GM21528 (cell line): Measurements from ENCODE around the gene VARS1.

Source experiments
- ATAC-seq: cut with Tn5 transposase; IDR thresholded peaks from one replicate; pipeline ENCODE4 v1.9.1; 2021; ENCODE audit warnings: mild to moderate bottlenecking, moderate library complexity; ENCODE audit not compliant: unreplicated experiment, low FRiP score

Gene VARS1

DNA sequence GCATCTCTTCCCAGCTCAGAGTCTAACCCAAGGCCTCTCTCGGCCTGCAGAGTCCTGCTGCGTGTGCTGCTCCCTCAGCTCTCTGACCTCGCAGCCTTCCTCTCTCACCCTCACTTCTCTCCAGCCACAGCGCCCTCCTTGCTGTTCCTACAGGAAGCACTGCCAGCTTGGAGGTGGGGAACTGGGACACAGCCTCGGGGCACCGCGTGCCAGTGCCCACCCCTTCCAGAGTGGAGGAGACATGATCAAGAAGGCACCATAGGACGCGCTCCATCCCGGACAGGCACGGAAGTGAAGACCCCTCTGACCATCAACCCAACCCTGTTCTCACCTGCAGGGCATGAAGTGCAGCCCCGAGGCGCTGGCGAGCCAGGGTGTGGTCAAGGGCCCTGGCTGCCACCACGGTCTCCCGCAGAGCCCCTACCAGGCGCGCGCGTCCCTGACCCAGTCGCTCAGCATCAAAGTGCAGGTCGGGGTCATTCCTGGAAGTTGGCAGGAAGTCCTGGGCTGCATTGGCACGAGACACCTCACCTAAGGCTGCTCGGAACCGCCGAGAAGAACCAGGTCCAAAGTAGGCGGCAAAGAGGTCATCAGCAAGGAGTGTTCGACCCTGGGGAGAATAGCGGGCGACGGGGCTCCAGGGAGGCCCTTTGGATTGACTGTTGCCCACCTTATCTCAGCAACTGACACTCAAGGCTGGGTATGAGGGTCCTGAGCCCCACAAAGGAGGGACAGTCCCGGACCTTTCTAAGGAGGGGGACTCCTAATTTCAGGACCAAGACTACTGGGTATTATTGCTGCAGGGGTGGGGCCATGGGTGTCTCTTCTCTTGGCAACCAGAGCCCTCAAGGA is 19.7 kb downstream of the VARS1 start:
- no peak for ATAC-seq

DNA sequence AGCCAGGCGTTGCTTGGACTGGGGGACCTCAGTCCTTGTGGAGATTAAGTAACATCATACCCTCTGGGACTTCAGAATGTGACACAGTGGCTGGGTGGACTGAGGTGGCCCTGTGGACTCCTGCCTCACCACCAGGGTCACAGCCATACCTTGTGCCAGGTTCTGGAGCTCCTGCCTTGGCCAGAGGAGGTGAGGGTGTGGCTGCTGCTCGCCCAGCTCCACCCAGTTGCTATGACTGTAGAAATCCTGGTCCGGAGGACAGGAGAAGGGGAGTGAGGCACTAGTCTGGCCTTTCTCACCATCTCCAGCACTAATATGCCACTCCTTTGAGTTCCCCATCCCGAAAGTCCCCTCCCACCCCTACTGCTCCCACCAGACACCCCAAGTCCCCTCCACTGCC is 20.4 kb downstream of the VARS1 start:
- ATAC-seq: no peak

DNA sequence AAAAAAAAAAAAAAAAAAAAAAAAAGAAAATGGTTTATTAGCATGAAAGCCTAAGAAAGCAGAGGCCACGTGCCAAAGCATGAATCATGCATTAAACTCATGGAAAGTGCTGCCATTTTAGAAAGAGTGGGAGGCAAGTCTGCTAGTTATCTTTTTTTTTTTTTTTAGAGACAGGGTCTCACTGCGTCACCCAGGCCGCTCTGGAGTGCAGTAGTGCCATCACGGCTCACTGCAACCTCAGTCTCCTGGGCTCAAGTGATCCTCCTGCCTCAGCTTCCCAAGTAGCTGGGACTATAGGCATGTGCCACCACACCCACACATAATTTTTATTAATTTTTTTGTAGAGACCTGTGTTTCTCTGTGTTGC is 23.6 kb downstream of the VARS1 start:
- ATAC-seq: no peak

DNA sequence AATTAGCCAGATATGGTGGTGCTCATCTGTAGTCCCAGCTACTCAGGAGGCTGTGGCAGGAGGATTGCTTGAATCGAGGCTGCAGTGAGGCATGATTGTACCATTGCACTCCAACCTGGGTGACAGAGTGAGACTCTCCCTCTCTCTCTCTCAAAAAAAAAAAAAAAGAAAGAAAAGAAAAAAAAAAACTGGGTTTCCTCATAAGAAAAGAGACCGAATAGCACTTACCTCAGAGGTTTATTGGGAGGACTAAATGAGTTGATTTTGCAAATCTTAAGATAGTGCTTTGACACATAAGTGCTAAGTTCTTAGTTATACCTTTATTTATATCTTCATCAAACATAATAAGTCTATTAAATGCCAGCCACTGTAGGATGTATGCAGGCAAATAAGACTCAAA is 24.7 kb downstream of the VARS1 start:
- no peak for ATAC-seq

DNA sequence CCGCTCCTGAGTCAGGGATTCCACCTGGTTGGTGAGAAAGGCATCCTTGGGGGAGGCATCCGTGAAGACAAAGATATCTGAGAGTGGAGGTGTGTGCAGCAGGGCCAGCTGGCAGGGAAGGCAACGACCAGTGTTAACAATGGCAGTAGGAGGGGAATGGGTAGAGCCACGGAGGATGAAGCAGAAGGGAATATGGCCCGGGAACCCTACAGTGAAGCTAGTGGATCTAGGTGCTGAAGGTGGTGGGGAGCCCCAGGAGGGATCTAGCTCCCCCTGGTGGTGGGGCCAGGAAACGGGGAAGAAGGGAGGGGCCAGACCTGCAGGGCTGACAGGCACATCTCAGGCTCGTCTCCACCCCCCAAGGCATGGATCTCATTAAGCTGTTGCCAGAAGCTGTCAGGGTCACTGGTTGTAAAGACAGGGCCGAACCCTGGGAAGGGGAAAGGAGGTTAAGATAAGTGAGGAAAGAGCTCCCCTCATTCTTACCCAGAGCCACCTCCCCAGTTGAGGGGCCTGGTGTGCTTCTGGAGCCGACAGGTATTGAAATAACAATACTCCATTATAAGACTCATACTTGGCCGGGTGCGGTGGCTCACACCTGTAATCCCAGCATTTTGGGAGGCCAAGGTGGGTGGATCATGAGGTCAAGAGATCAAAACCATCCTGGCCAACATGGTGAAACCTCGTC is 25.7 kb downstream of the VARS1 start:
- ATAC-seq: no peak

DNA sequence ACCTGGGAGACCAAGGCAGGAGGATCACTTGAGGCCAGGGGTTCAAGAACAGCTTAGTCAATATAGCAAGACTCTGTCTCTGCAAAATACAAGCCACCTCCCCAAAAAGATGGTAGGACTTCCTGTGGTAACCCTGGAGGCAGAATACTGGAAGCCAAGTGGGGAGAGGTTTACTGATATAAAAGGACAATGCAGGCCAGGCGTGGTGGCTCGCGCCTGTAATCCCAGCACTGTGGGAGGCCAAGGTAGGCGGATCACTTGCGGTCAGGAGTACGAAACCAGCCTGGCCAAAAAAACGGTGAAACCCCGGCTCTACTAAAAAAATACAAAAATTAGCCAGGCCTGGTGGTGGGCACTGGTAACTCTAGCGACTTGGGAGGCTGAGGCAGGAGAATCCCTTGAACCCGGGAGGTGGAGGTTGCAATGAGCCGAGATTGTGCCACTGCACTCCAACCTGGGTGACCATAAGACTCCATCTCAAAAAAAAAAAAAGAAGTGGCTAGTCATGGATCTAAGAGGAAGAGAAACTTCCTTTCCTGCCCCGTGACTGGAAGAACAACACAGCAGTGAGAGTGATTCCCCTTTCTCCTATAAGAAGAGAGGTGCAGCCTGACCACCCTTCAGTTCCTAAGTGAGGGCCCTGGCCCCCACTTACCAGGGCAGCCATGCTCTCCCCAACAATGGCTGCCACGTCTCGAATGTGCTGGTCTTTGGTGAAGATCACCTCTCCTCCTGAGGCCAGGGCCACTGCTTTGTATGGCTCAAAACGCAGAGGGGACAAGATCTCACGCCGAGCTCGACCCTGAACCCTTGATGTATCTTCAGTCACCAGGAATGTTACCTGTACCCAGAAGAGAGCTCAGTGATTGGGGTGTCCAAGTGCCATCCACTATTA is 26.9 kb downstream of the VARS1 start:
- no peak for ATAC-seq

DNA sequence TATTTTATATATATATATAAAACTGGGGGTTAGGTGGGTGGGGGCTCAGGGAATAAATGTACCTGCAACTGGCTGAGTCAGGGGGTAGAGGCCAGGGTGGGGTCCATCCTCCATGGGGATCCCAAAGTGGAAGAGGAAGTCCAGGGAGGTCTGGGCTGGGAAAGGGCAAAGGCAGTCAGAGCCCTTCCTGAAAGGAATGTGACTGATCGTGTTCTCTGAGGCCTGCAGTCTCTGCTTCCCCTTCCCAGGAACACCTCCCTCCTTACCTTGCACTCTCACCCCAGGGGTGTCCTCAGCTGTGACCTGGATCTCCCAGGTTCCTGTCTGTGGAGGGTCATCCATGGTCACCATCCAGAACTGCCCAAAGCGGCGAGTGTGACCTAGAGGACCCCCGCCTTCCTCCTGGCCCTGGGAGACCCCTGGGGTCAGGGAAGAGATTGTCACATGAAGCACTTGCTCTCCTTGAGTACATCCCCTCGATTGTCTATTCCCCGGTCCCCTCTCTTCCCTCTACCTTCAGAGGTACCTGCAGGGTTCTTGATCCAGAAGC is 28.4 kb downstream of the VARS1 start:
- no peak for ATAC-seq

DNA sequence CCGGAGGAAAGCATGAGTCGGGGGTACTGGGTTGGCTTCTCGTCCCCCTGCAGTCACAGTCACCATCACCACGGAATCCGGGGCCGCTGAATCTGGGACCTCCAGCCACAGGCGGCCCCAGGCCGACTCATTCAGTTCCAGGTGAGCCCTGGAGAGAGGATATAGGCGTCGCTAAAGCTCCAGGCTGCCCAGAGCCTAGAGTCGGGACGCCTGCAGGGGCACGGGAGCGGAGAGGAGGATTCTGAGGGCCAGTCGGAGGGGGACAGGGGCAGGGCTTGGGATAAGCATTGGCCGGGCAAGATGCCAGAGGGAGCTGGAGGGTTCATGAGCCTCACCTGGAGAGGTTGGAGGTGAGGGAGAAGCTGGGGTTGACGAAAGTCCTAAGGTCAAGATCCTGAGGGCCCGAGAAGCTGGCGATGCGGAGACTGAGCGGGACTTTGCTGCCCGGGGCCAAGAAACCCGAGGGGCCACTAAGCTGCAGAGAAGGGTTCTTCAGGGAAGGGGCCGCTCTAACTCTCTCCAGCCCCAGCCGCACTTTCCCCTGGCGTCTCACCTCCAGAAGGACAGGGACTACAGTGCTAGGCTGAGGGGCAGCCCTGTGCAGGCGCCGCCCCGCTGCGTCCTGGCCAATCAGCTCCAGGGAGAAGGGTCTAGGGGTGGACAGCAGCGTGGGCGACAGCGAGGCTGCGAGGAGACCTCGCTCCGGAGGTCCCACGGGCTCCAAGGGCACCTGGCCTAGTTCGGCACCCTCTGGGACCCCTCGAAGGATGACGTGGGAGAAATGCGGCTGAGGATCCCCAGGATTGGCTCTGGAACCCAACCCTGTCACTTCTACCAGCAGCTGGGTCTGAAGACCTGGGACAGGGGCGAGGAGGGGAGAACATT is 29.4 kb downstream of the VARS1 start:
- no peak for ATAC-seq

DNA sequence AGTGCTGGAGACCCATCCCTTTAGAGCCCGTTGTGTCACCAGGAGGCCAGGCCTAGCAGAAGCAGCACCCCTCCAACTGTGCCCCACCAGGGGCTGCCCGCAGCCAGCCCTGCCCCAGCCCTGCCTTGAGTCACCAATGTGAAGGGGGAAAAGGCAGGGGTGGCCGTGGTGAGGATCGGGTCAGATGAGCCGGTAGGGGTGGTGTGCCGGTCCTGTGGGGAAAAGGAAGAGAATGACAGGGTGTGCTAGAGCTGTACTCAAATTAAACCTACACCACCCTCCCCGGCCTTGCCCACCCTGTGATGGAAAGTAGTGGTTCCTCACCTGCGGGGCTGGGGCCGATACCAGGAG is 30.0 kb downstream of the VARS1 start:
- ATAC-seq: no peak

DNA sequence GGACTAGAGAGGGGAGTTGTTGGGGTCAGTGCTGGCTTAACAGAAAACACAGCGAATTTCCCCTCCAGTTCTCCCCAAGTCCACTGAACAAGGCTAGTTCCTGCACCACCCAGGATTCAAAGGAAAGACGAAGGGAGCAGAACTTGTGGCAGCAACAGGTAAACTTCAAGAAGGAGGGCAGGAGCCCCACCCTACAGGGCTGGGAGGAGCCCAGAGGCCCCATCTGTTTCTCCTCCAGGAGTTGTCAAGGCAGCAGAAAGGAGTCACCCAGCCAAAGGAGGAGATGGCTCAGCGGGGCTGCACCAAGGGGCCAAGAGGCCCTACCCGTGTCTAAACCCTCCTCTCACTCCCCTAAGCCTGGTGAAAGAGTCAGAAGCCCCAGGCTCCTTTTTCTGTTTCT is 31.4 kb downstream of the VARS1 start:
- ATAC-seq: no peak

DNA sequence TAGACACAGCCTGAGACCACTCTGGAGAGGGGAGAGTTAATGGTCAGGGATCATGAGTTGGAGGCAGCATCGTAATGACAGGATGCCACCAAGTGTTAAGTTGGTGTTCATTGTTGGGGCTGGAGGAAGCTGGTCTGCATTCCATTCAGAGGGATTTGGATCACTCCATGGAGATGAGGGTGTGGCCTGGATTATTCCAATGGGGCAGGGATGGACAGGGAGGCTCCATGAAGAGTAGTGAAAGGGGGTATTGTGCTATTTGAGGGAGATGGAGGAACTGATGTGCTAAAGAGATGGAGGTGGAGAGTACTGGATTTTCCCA is 32.0 kb downstream of the VARS1 start:
- ATAC-seq: no peak

DNA sequence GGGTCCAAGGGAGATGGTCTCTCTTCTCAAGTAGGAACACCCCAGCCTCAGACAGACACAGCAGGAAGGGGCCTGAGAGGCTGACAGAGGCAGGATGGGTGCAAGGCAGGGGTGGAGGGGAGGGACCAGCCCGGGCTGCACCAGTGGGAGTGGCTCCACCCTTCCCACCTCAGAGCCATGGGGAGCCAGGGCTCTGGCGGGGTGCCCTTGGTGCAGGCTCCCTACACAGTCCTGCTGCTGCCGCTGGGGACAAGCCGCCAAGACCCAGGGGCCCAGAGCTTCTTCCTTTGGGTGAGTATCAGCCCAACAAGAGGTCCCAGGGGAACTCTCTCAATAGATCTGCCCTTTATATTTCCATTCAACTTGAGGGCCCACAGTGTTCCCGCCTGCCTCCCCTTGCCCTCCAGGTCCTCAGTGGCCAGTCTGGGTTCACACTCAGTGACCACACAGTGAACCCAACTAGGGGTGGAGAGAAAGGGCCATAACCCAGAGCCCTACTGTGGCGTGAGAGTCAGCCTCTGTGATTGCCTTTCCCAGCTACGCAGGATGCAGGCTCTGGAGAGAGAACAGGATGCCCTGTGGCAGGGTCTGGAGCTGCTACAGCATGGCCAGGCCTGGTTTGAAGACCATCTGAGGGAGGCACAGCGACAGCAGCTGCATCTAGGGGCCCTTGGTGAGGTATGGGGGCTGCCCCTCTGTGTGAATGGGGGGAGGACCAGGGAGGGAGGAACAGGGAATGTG is 32.5 kb downstream of the VARS1 start:
- ATAC-seq: no peak

DNA sequence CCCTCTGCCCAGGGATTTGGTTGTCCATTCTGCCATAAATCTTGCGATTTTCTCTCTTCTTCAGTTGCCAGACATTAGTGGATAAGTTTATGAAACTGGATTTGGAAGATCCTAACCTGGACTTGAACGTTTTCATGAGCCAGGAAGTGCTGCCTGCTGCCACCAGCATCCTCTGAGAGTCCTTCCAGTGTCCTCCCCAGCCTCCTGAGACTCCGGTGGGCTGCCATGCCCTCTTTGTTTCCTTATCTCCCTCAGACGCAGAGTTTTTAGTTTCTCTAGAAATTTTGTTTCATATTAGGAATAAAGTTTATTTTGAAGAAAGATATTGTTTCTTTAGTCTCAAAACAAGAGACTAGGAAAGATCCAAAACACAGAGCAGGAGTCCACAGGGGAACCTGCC is 33.2 kb downstream of the VARS1 start, which contains the start of gene SAPCD1:
TSS of gene SAPCD1 (plus strand) at position 301 of the 400 bp plus-strand sequence. CDS start 399 bp downstream, outside the sequence.
- no peak for ATAC-seq

DNA sequence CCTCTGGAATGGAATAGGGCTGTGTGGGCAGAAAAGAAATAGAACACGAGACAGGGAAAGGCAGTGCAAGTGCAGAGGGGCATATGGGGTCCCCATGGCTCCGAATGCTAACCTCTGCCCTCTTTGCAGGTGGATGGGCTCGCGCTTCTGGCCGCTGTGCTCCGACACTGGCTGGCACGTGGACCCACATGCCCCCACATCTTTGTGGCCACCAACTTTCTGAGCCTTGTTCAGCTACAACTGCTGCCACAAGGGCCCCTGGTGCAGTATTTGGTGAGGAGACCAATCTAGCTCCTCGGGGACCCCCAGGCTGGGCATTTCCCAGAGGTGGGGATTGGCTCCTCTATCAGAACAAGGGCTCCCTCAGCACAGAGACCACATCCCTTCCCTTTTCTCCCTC is 34.2 kb downstream of the VARS1 start:
- ATAC-seq: no peak

DNA sequence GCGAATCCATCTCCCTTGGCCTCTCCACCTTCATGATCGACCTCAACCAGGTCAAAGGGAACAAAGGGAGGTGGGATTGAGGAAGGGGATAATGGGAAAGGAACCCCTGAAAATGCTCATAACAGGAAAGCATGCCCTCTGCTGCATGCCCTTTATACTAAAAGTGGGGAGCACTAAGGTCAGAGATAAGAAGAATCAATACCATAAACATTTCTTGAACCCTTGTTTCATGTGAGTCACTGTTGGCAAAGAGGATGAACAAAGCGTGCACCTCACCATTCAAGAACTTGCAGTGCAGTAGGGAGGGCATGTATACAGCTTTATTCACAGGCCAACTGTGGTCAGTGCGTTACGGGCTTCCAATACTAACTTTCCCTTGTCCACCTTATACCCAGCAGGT is 34.8 kb downstream of the VARS1 start:
- ATAC-seq: no peak

DNA sequence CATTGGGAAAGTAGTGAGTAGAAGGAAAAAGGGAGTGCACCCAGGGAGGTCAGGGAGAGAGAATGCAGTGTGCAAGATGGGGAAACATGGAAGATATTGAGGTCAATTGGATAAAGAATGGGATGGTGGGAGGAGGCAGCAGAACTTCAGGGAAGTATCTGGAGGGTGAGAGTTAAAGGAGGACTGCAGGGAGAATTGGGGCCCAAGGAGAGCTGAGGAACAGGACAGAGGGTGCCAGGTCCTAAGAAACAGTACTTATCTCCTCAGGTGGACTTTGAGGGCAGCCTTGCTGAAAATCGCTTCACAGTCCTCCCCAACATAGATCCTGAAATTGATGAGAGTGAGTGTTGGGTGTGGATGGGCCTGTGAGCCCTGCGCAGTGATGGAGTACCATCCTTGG is 37.3 kb downstream of the VARS1 start:
- no peak for ATAC-seq

DNA sequence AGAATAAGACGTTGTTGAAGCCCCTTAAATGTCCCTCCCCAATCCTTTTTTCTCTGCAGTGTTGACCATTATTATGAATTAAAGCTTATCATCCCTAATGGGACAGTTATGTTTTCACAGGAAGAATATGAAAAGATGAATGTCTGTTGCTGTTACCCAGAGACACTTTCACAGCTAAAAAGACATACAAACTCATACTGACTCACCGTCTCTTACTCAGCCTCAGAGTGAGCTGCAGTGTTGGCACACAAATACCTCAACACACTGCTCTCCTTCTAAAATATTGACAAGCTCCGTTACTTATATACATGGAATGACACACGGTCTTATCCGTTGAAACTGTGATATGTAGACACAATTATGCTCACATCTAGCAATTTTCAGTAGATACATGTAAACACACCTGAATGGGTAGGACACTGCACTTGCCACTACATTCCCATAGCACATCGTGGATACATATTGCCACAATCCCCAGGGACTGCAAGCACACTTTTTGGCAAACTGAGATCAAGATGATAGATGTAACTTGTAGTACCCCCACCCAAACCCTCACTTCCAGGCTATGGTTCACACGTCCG is 42.7 kb downstream of the VARS1 start:
- ATAC-seq: no peak

DNA sequence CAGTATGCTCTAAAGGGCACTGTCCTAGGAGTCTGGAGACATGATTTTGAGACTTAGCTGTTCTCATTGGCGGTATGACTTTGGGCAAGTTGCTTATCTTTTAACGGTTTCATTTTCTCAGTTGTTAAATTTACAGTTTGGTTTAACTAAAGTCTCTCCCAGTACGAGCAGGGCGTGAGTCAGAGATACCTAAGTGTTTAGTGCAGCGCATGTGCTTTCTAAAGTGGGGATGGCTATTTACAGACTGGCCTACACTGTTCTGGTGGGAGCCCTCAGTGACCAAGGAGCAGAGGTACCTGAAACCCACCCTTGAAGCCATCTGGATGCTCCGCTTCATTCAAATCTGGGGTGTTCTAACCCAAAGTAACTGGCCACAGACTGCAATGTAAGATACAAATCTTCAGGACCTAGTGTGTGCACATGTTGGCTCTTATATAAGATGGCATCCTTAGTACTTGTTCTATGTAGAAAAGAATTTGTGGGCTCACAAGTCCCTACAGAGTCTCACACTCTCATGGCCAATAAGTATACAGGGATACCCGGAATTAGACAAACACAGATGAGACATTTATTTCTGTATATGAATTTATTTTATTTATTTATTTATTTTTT is 45.0 kb downstream of the VARS1 start:
- ATAC-seq: no peak
